K562 (cell line): ENCODE results near the gene APLNR. TPM values are rescaled to one million over a fixed set of nuclear protein-coding genes. Genes with fewer than 3 reads are reported as not detected.

Experiments
- CBX2 ChIP-seq: fragments of 200-600 bp; sonication (generic); IDR thresholded peaks from one replicate; pipeline ENCODE4 v1.6.1; 2012; ENCODE audit warnings: mild to moderate bottlenecking, low read length, inconsistent platforms; ENCODE audit not compliant: insufficient read depth, poor library complexity, severe bottlenecking
- CHD7 ChIP-seq: fragments of 200-600 bp; sonication (generic); IDR thresholded peaks from one replicate; pipeline ENCODE4 v1.6.1; 2012; ENCODE audit warnings: mild to moderate bottlenecking, low read depth, low read length, inconsistent platforms
- DEAF1 ChIP-seq: fragments of 450-650 bp; formaldehyde crosslinking; IDR thresholded peaks from 2 replicates; pipeline ENCODE4 v1.4.0; 2020; ENCODE audit warnings: mild to moderate bottlenecking, moderate library complexity
- ELF2 ChIP-seq: fragments of 250-450 bp; sonication (Bioruptor Pico); IDR thresholded peaks from 2 replicates; pipeline ENCODE4 v1.5.0; 2021; ENCODE audit warnings: mild to moderate bottlenecking
- FOSL1 ChIP-seq: fragments of 200-800 bp; sonication (Bioruptor generic); conservative IDR thresholded peaks from 2 replicates; pipeline ENCODE4 v1.6.1; 2016; ENCODE audit warnings: missing genetic modification characterization, missing compliant biosample characterization
- NCOA2 ChIP-seq, 2 experiments: fragments of 450-650 bp; IDR thresholded peaks; 2 replicates each; pipeline ENCODE4 v1.6.1; 2018; ENCODE audit warnings: mild to moderate bottlenecking in 2 of 2, moderate library complexity in 1 of 2; ENCODE audit not compliant: partially characterized antibody in 2 of 2
- SAP30 ChIP-seq: fragments of 200-600 bp; sonication (generic); IDR thresholded peaks from 2 replicates; pipeline ENCODE4 v1.6.1; 2012; ENCODE audit warnings: borderline replicate concordance, low read depth, mild to moderate bottlenecking, moderate library complexity, low read length, control low read depth, inconsistent platforms; ENCODE audit not compliant: insufficient read depth, poor library complexity, severe bottlenecking
- SRSF7 ChIP-seq: fragments of 200-400 bp; formaldehyde crosslinking; optimal IDR thresholded peaks from 2 replicates; pipeline ENCODE3; 2017; ENCODE audit warnings: mild to moderate bottlenecking, low read depth, low read length
- ZFP1 ChIP-seq: fragments of 450-650 bp; formaldehyde crosslinking; IDR thresholded peaks from 2 replicates; pipeline ENCODE4 v1.4.0; 2020; ENCODE audit warnings: mild to moderate bottlenecking, mixed read lengths
- ZNF507 ChIP-seq: conservative IDR thresholded peaks from 2 replicates; pipeline ENCODE4 v1.6.1; 2017; ENCODE audit warnings: missing genetic modification characterization, missing compliant biosample characterization
- polyA plus RNA-seq, 8 experiments: library from polyadenylated mRNA; depleted of rRNA in 4 of 8; stranded (reverse) in 5 of 8; unstranded in 3 of 8; fragments of >200 nt; fragmentation: Nextera tagmentation in 2 of 8; fragmentation: Illumina TruSeq in 1 of 8; extraction: Ambion mirVana in 2 of 8; extraction: Trizol in 1 of 8; gene quantifications; 2 replicates each; pipeline versions ENCODE4 v1.2.1 to v1.2.3, GENCODE V29; 2011 to 2014; ENCODE audit warnings: inconsistent platforms in 1 of 8, missing spikeins in 1 of 8
- total RNA-seq, 7 experiments: library from RNA; depleted of rRNA in 6 of 7; stranded (reverse); fragments of >200 nt in 6 of 7; fragmentation: Illumina TruSeq in 2 of 7; extraction: Trizol in 2 of 7; gene quantifications; 2 replicates each; pipeline versions ENCODE4 v1.2.1 to v1.2.3, GENCODE V29; 2011 to 2021; ENCODE audit warnings: low replicate concordance in 1 of 7
- TF ChIP-seq, protein P1 (sequence below): fragments of 250-450 bp; sonication (Bioruptor Pico); IDR thresholded peaks from 2 replicates; pipeline ENCODE4 v1.4.0; 2020; ENCODE audit warnings: mild to moderate bottlenecking

The APLNR gene
- total and polyA plus RNA-seq, 9 of the 15 experiments (the other 6 are each of a cell fraction or from before 2014, with no cell fraction given) = 0.15 to 2.0 (median 0.65) TPM

DNA sequence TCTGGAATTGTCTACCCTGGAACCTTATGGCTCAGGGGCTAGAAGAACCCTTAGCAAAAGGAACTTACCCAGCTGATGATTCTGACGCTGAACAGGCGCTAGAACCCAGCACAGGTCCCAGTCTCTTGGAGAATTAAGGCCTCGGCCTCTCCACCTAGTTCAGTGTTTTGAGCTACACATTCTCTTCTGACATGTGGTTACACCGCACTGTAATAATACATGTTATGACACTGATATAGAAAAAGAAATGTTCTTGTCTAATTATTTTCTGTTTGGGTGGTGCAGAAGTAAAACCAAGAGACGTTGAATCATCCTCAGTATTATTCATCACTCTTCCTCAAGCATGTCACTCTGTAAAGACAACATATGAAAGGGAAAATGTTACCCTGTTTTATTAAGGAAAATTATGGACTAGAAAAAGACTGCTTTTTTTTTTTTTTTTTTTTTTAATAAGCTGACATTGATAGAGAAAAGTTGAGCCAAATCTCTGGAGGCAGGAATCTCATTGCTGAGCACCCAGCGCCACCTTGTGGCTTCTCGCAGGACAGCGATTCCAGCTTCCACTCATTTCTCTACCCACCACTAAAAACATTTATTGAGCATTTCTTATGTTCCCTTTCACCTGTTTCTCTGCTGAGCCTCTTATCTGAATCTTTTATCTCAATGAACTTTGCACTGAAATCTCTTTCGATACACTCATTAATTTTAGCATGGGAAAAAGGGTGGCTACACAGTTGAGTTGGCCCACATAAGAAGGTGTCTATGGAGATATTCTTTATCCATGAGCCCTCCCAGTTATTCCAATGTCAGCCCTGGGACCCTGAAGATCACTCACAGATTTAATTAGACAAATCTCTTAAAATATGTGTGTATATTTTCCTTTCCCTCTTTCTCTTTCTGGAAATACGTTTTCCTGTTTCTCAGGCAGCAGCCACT is 12.6 kb upstream of the APLNR start (continued):
- TF ChIP-seq, protein P1, sequence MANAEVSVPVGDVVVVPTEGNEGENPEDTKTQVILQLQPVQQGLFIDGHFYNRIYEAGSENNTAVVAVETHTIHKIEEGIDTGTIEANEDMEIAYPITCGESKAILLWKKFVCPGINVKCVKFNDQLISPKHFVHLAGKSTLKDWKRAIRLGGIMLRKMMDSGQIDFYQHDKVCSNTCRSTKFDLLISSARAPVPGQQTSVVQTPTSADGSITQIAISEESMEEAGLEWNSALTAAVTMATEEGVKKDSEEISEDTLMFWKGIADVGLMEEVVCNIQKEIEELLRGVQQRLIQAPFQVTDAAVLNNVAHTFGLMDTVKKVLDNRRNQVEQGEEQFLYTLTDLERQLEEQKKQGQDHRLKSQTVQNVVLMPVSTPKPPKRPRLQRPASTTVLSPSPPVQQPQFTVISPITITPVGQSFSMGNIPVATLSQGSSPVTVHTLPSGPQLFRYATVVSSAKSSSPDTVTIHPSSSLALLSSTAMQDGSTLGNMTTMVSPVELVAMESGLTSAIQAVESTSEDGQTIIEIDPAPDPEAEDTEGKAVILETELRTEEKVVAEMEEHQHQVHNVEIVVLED (CRISPR knock-in tag) = no peak
- TF ChIP-seq NCOA2 (IDR thresholded peaks at IDR 0.05; ENCODE audit: partially characterized antibody in 2 of 2) = no peak
- no peak for TF ChIP-seq CHD7
- TF ChIP-seq SAP30 = no peak
- no peak for TF ChIP-seq ZNF507 (tag)
- TF ChIP-seq ELF2 (CRISPR knock-in tag) = no peak
- TF ChIP-seq DEAF1 (CRISPR knock-in tag) = peak; percentile 83
- TF ChIP-seq CBX2 = no peak
- no peak for TF ChIP-seq ZFP1 (CRISPR knock-in tag)
- TF ChIP-seq SRSF7 = no peak
- 0 out of 2 replicates have a peak, but pooled peaks have one; percentile 17 for TF ChIP-seq FOSL1 (tag)
